GM12878 (cell line): ENCODE data around the gene TTLL6.

Experiments
- BCL11A ChIP-seq: IDR thresholded peaks from 2 replicates; pipeline ENCODE4 v1.6.1; 2011; ENCODE audit warnings: low read depth, low read length
- BHLHE40 ChIP-seq, 2 experiments: fragments of 450-650 bp in 1 of 2; IDR thresholded peaks; 2 replicates each; pipeline ENCODE4 v1.6.1; 2011 to 2017; ENCODE audit warnings: low read depth in 2 of 2, borderline replicate concordance in 1 of 2, improper control_type of control experiment in 1 of 2, low read length in 1 of 2, mild to moderate bottlenecking in 1 of 2
- CHD2 ChIP-seq: IDR thresholded peaks from 2 replicates; pipeline ENCODE4 v1.6.1; 2011; ENCODE audit warnings: low read depth, low read length, improper control_type of control experiment, borderline replicate concordance
- CTCF ChIP-seq, 3 experiments: IDR thresholded peaks in 2 of 3; conservative IDR thresholded peaks in 1 of 3; 2 replicates each; pipeline ENCODE4 v1.5.1; 2011; ENCODE audit warnings: low read depth in 3 of 3, low read length in 3 of 3, mild to moderate bottlenecking in 3 of 3, control low read depth in 2 of 3, moderate library complexity in 2 of 3, inconsistent platforms in 1 of 3, mixed read lengths in 1 of 3; ENCODE audit not compliant: control insufficient read depth in 2 of 3, insufficient read depth in 1 of 3; ENCODE audit errors: extremely low read depth in 1 of 3
- JUNB ChIP-seq: IDR thresholded peaks from 2 replicates; pipeline ENCODE4 v1.6.1; 2016; ENCODE audit warnings: antibody characterized with exemption, mild to moderate bottlenecking
- NBN ChIP-seq: fragments of 450-650 bp; IDR thresholded peaks from 2 replicates; pipeline ENCODE4 v1.6.1; 2016
- POLR2A ChIP-seq: IDR thresholded peaks from 2 replicates; pipeline ENCODE4 v1.6.1; 2011; ENCODE audit warnings: low read depth, mild to moderate bottlenecking, low read length
- POLR2AphosphoS2 ChIP-seq: IDR thresholded peaks from 2 replicates; pipeline ENCODE4 v1.6.1; 2011; ENCODE audit warnings: low read depth, mild to moderate bottlenecking, low read length, improper control_type of control experiment, moderate library complexity
- POLR2AphosphoS5 ChIP-seq: IDR thresholded peaks from 2 replicates; pipeline ENCODE4 v1.6.1; 2011; ENCODE audit warnings: mild to moderate bottlenecking, low read length, inconsistent platforms
- RAD21 ChIP-seq: IDR thresholded peaks from 2 replicates; pipeline ENCODE4 v1.6.1; 2011; ENCODE audit warnings: mild to moderate bottlenecking, low read depth, low read length, moderate library complexity; ENCODE audit not compliant: insufficient read depth
- SP1 ChIP-seq: IDR thresholded peaks from one replicate; pipeline ENCODE4 v1.6.1; 2011; ENCODE audit warnings: low read depth, low read length
- ZNF217 ChIP-seq: fragments of 450-650 bp; IDR thresholded peaks from 2 replicates; pipeline ENCODE4 v1.6.1; 2017; ENCODE audit warnings: antibody characterized with exemption, mild to moderate bottlenecking

DNA sequence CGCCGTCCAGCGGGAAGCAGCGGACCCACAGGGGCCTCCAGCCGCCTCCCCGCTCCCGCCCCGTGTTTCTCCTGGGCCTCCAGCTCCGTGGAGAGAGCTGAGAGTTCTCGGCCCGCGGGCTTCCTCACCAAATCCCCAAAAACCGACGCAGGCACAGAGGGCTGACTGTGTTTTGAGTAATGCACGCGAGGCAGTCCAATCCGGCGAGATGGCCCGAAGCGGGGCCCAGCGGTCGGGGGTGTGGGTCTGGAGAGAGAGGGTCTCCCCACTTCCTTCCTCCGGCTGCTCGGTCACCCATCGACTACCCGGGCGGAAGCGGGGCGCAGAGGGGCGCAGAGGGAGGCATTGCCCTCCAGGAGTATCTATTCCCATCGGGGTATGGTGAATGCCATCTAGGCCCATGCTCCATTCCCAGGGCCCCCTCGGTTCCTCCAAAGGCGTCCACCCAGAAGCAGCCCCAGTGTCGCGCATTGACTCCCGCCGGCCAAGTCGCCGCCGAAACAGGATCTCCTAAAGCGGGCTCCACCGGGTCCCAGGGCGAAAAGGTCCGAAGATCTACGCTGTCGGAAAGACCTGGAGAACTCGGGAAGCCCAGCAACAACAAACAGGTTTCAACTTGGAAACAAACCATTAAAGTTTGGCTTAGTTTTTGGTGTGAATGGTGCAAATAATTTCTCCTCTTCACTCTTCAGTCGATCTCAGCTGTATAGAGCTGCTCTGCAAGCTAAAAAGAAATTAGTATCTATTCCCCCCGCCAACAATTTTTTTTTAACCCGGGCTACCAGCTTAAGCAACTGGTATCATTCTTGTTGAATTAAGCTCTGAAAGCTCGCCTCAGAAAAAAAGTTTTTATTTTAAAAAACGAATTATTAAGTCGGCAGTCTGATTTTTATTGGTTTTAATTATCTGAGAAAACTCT, 69.3 kb downstream of the TTLL6 start:
- TF ChIP-seq POLR2A (no peak), POLR2AphosphoS5 (no peak), SP1 (no peak), CHD2 (no peak), CTCF (IDR thresholded peaks at IDR 0.05 in 2 of 3, conservative IDR thresholded peaks at IDR 0.05 in 1 of 3; ENCODE audit: control insufficient read depth in 2 of 3, extremely low read depth in 1 of 3, insufficient read depth in 1 of 3, low read depth in 3 of 3, low read length in 3 of 3) (no peak), RAD21 (no peak), BHLHE40 (IDR thresholded peaks at IDR 0.05; ENCODE audit: borderline replicate concordance in 1 of 2, low read depth in 2 of 2, low read length in 1 of 2) (no peak), ZNF217 (no peak), BCL11A (no peak), JUNB (no peak), NBN (no peak), POLR2AphosphoS2 (no peak)
